ENCODE data around the gene SIN3A. TPM values are rescaled to one million over a fixed set of nuclear protein-coding genes. Genes with fewer than 3 reads are reported as not detected.
"Not testable (repeated sequence)": the region's sequence is repeated elsewhere in the genome, so short reads cannot be mapped to it uniquely, and the experiment has no call there.

Gene SIN3A
- total RNA-seq, 2 experiments from 2014 or later, result 87.4 to 92.0 TPM

GRCh38 chr15:75356006-75356405 is 95.5 kb downstream of the SIN3A start:
- CTCF ChIA-PET, result no interaction called here

GRCh38 chr15:75355369-75355768 is 96.1 kb downstream of the SIN3A start:
- no peak overlapping the region for H3K4me3 Mint-ChIP-seq
- peaks cover 6% of the 10 kb centered on the region for H3K4me1 Mint-ChIP-seq
- no peak overlapping the region for H3K27ac Mint-ChIP-seq
- ChIA-PET CTCF (interaction anchor here (2.1 kb wide), 1 partner anchor 13 kb away, joined by 10 read pairs; the partner anchor contains the start of gene MAN2C1), POLR2A (no interaction called here)
- intact Hi-C loops (cut with DNase I, micrococcal nuclease), result no loop called here
- no peaks in the 10 kb centered on the region for H3K9me3 Mint-ChIP-seq (ENCODE audit: low read depth)
- H3K36me3 Mint-ChIP-seq (ENCODE audit: low read depth), result peaks cover 6% of the 10 kb centered on the region
- no peaks in the 10 kb centered on the region for H3K27me3 Mint-ChIP-seq
- DNase-seq, result no peak
- no peak for ATAC-seq

More at GRCh38 chr15:75356006-75356405, 95.5 kb downstream of the SIN3A start:
- H3K4me1 Mint-ChIP-seq, result peaks cover under 1% of the 10 kb centered on the region
- ATAC-seq, result no peak
- intact Hi-C loops (cut with DNase I, micrococcal nuclease), result no loop called here
- H3K27me3 Mint-ChIP-seq, result no peaks in the 10 kb centered on the region
- no peak overlapping the region for H3K27ac Mint-ChIP-seq
- POLR2A ChIA-PET, result no interaction called here
- H3K36me3 Mint-ChIP-seq (ENCODE audit: low read depth), result peaks cover 7% of the 10 kb centered on the region
- no peak for DNase-seq
- no peak overlapping the region for H3K4me3 Mint-ChIP-seq
- no peaks in the 10 kb centered on the region for H3K9me3 Mint-ChIP-seq (ENCODE audit: low read depth)

GRCh38 chr15:75354454-75354853 is 97.0 kb downstream of the SIN3A start:
- H3K36me3 Mint-ChIP-seq (ENCODE audit: low read depth), result peaks cover 11% of the 10 kb centered on the region
- H3K4me1 Mint-ChIP-seq, result peaks cover 16% of the 10 kb centered on the region
- peaks cover 4% of the 10 kb centered on the region for H3K9me3 Mint-ChIP-seq (ENCODE audit: low read depth)
- no peak for ATAC-seq
- H3K27ac Mint-ChIP-seq, result no peak overlapping the region
- ChIA-PET POLR2A (interaction anchor here (1.9 kb wide), 1 partner anchor 13 kb away, joined by 8 read pairs; no protein-coding TSS in a partner anchor), CTCF (interaction anchor here (2.1 kb wide), 1 partner anchor 14 kb away, joined by 10 read pairs; the partner anchor contains the start of gene MAN2C1)
- intact Hi-C loops (cut with DNase I, micrococcal nuclease), result no loop called here
- no peak overlapping the region for H3K4me3 Mint-ChIP-seq
- H3K27me3 Mint-ChIP-seq, result no peaks in the 10 kb centered on the region
- no peak for DNase-seq

GRCh38 chr15:75353604-75354003 is 97.9 kb downstream of the SIN3A start:
- Mint-ChIP-seq H3K27ac (no peak overlapping the region), H3K4me1 (peaks cover 23% of the 10 kb centered on the region)
- ATAC-seq, result no peak

GRCh38 chr15:75352186-75353080 is 99.1 kb downstream of the SIN3A start:
- Mint-ChIP-seq H3K27me3 (no peaks in the 10 kb centered on the region), H3K27ac (no peak overlapping the region), H3K4me3 (no peak overlapping the region), H3K36me3 (ENCODE audit: low read depth) (peaks cover 12% of the 10 kb centered on the region), H3K4me1 (peaks cover 26% of the 10 kb centered on the region), H3K9me3 (ENCODE audit: low read depth) (peaks cover 4% of the 10 kb centered on the region)
- intact Hi-C loops (cut with DNase I, micrococcal nuclease), result no loop called here
- DNase-seq, result no peak
- ChIA-PET POLR2A (interaction anchor here (1.1 kb wide), 1 partner anchor 16 kb away, joined by 3 read pairs; the partner anchor contains the start of gene MAN2C1), CTCF (no interaction called here)
- ATAC-seq, result no peak

More at GRCh38 chr15:75353604-75354003, 97.9 kb downstream of the SIN3A start:
- Mint-ChIP-seq H3K27me3 (no peaks in the 10 kb centered on the region), H3K36me3 (ENCODE audit: low read depth) (peaks cover 15% of the 10 kb centered on the region), H3K4me3 (no peak overlapping the region), H3K9me3 (ENCODE audit: low read depth) (peaks cover 4% of the 10 kb centered on the region)
- no peak for DNase-seq
- ChIA-PET POLR2A (interaction anchor here (1.9 kb wide), 1 partner anchor 14 kb away, joined by 8 read pairs; no protein-coding TSS in a partner anchor), CTCF (interaction anchor here (2.1 kb wide), 1 partner anchor 14 kb away, joined by 10 read pairs; the partner anchor contains the start of gene MAN2C1)
- intact Hi-C loops (cut with DNase I, micrococcal nuclease), result no loop called here

GRCh38 chr15:75350601-75351361 is 100.7 kb downstream of the SIN3A start:
- Mint-ChIP-seq H3K27me3 (peaks cover 3% of the 10 kb centered on the region), H3K36me3 (ENCODE audit: low read depth) (peaks cover 12% of the 10 kb centered on the region), H3K27ac (peak overlapping the region; percentile 11), H3K4me3 (no peak overlapping the region), H3K9me3 (ENCODE audit: low read depth) (peaks cover 4% of the 10 kb centered on the region), H3K4me1 (peaks cover 32% of the 10 kb centered on the region)
- ChIA-PET CTCF (interaction anchor here (0.6 to 1.3 kb wide), 3 partner anchors 16 to 20 kb away, joined by 3 to 4 read pairs (median 4); partner anchors contain the start of gene MAN2C1), POLR2A (interaction anchor here (0.6 kb wide), 1 partner anchor 15 kb away, joined by 3 read pairs; the partner anchor contains the start of gene COMMD4)
- peak; percentile 35 for DNase-seq
- intact Hi-C loops (cut with DNase I, micrococcal nuclease), result no loop called here
- ATAC-seq, result no peak

GRCh38 chr15:75349851-75350588 is 101.5 kb downstream of the SIN3A start:
- peaks cover 4% of the 10 kb centered on the region for H3K9me3 Mint-ChIP-seq (ENCODE audit: low read depth)
- peaks cover 5% of the 10 kb centered on the region for H3K27me3 Mint-ChIP-seq
- ChIA-PET CTCF (interaction anchor here (1.1 to 1.3 kb wide), 3 partner anchors 17 to 18 kb away, joined by 3 to 4 read pairs (median 3); partner anchors contain the start of gene MAN2C1), POLR2A (interaction anchor here (0.6 kb wide), 1 partner anchor 14 kb away, joined by 3 read pairs; the partner anchor contains the start of gene COMMD4)
- H3K4me1 Mint-ChIP-seq, result peaks cover 32% of the 10 kb centered on the region
- DNase-seq (peak; percentile 89), ATAC-seq (peak; percentile 84)
- peaks cover 12% of the 10 kb centered on the region for H3K36me3 Mint-ChIP-seq (ENCODE audit: low read depth)
- intact Hi-C loops (cut with DNase I, micrococcal nuclease), result no loop called here
- peak overlapping the region; percentile 3 for H3K4me3 Mint-ChIP-seq
- H3K27ac Mint-ChIP-seq, result peak overlapping the region; percentile 89

- H3K27ac Mint-ChIP-seq; intact Hi-C loops (cut with DNase I, micrococcal nuclease); ATAC-seq; H3K9me3 Mint-ChIP-seq (ENCODE audit: low read depth); DNase-seq; H3K27me3 Mint-ChIP-seq: not testable (repeated sequence)
- peak overlapping the region; percentile 3 for H3K4me3 Mint-ChIP-seq
- POLR2A ChIA-PET, result interaction anchor here (2.4 kb wide), 1 partner anchor 19 kb away, joined by 8 read pairs; the partner anchor contains the start of gene MAN2C1
- peaks cover 12% of the 10 kb centered on the region for H3K36me3 Mint-ChIP-seq (ENCODE audit: low read depth)
- CTCF ChIA-PET, result interaction anchor here (1.1 to 1.2 kb wide), 2 partner anchors 18 to 19 kb away, joined by 3 to 4 read pairs; partner anchors contain the start of gene MAN2C1
- peaks cover 32% of the 10 kb centered on the region for H3K4me1 Mint-ChIP-seq
Measured at GRCh38 chr15:75349351-75349669, 102.2 kb downstream of the SIN3A start.

GRCh38 chr15:75348562-75349350 is 102.7 kb downstream of the SIN3A start:
- peak overlapping the region; percentile 44 for H3K4me3 Mint-ChIP-seq
- H3K36me3 Mint-ChIP-seq (ENCODE audit: low read depth), result peaks cover 12% of the 10 kb centered on the region
- ChIA-PET POLR2A (interaction anchor here (0.6 to 2.4 kb wide), 2 partner anchors 19 to 160 kb away, joined by 4 to 8 read pairs; partner anchors contain the start of gene MAN2C1), CTCF (interaction anchor here (0.6 to 1.1 kb wide), 3 partner anchors 19 to 1752 kb away, joined by 3 read pairs; partner anchors contain the start of gene MAN2C1)
- ATAC-seq (no peak), DNase-seq (no peak)
- peaks cover 32% of the 10 kb centered on the region for H3K4me1 Mint-ChIP-seq
- H3K27ac Mint-ChIP-seq, result no peak overlapping the region
- intact Hi-C loops (cut with DNase I, micrococcal nuclease), result no loop called here
- H3K27me3 Mint-ChIP-seq, result peaks cover 5% of the 10 kb centered on the region
- peaks cover 4% of the 10 kb centered on the region for H3K9me3 Mint-ChIP-seq (ENCODE audit: low read depth)

- H3K27me3 Mint-ChIP-seq, result peaks cover 5% of the 10 kb centered on the region
- H3K4me1 Mint-ChIP-seq, result peaks cover 32% of the 10 kb centered on the region
- ATAC-seq, result peak; percentile 4
- H3K4me3 Mint-ChIP-seq, result peak overlapping the region; percentile 70
- ChIA-PET CTCF (interaction anchor here (0.6 to 0.7 kb wide), 3 partner anchors 58 to 1753 kb away, joined by 3 read pairs; no protein-coding TSS in a partner anchor), POLR2A (interaction anchor here (0.6 to 2.4 kb wide), 2 partner anchors 20 to 159 kb away, joined by 4 to 8 read pairs; partner anchors contain the start of gene MAN2C1)
- peaks cover 4% of the 10 kb centered on the region for H3K9me3 Mint-ChIP-seq (ENCODE audit: low read depth)
- DNase-seq, result no peak
- H3K27ac Mint-ChIP-seq, result no peak overlapping the region
- peaks cover 12% of the 10 kb centered on the region for H3K36me3 Mint-ChIP-seq (ENCODE audit: low read depth)
- intact Hi-C loops (cut with DNase I, micrococcal nuclease), result no loop called here
Measured at GRCh38 chr15:75348034-75348561, 103.4 kb downstream of the SIN3A start.
